MG63 (cell line): ENCODE results near the gene BABAM1. TPM values are rescaled to one million over a fixed set of nuclear protein-coding genes. Genes with fewer than 3 reads are reported as not detected.

ENCODE experiments used
- DNase-seq: peaks from one replicate; pipeline ENCODE4 v3.0.0-alpha.2; 2020
- H3K27me3 ChIP-seq: fragments of 250-450 bp; sonication (Bioruptor Pico); 2 replicates; pipeline ENCODE4 v1.5.1; 2020; ENCODE audit warnings: mild to moderate bottlenecking, moderate library complexity
- H3K36me3 ChIP-seq: fragments of 250-450 bp; sonication (Bioruptor Pico); 2 replicates; pipeline ENCODE4 v1.5.1; 2020; ENCODE audit warnings: mild to moderate bottlenecking, moderate library complexity
- H3K4me3 ChIP-seq: fragments of 250-450 bp; sonication (Bioruptor Pico); 2 replicates; pipeline ENCODE4 v1.5.1; 2020; ENCODE audit warnings: mild to moderate bottlenecking, moderate library complexity
- H3K9me3 ChIP-seq: fragments of 250-450 bp; sonication (Bioruptor Pico); 2 replicates; pipeline ENCODE4 v1.5.1; 2020; ENCODE audit warnings: mild to moderate bottlenecking, moderate library complexity
- total RNA-seq: library from RNA; depleted of rRNA; stranded (reverse); fragments of >200 nt; shearing (Covaris generic); gene quantifications from 2 replicates; pipeline ENCODE4 v1.2.3, GENCODE V29; 2014; ENCODE audit warnings: low replicate concordance

The BABAM1 gene
- total RNA-seq, 1 experiment from 2014 or later: 112 TPM

DNA sequence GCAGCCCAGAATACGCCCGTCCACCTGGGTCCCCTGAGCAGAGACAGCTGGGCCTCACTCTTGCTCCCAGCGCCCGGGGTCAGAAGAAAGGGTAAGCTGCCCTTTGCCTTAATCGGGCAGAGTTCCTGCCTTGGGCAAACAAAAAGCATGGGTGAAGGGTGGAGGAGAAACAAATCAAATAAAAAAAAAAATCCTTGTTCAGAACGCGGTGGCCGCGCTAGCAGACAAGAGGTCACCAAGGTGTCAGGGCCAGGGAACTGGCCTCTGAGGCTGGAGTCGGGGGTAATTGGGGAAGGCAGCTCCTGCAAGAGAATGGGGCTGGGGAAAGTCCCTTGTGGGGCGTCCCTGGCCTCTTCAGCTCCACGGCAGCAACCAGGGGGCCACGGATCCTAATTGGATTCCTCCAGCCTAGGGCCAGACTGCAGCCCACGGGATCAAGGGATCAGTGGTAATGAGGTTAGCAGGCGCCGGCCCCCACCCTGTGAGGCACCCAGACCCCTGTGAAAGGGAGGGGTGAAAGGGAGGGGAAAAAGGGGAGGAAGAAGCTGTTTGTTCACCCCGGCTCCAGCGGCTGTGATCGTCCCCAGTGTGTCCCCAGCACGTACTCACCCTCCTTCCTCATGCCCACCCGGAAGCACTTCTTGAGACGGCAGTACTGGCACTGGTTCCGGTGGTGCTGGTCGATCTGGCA, 27.0 kb upstream of the BABAM1 start:
- DNase-seq: no peak
- H3K27me3 ChIP-seq: no peaks in the 10 kb centered on the region
- no peak overlapping the region for H3K4me3 ChIP-seq
- H3K36me3 ChIP-seq: peaks cover 56% of the 10 kb centered on the region
- no peaks in the 10 kb centered on the region for H3K9me3 ChIP-seq

DNA sequence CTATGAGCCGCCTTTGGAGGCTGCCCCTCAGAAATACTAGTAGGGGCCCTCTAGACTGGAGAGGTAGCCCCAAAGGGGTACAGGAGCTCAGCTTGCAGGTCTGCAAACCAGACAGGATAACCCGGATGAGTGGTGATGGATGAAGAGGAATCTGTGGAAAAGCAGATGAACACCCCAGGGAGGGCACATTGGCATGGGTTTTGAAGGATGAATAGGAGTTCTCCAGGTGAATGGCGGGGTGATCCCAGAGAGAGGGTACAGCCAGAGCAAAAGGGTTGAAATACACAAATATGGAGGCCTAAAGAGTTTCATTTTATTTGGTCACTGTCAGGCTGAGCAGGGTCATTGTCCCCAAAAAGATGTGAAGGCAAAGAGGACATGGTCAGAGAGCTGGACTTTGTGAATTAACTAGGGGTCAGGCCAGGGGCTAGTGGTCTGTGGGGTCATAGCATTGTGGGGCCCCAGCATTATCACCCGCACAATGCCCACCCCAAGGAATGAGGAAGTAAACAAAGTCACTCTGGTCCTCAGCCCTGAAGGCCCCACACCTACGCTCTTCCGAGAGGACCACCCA, 26.3 kb upstream of the BABAM1 start:
- no peak overlapping the region for H3K4me3 ChIP-seq
- no peaks in the 10 kb centered on the region for H3K27me3 ChIP-seq
- no peak for DNase-seq
- no peaks in the 10 kb centered on the region for H3K9me3 ChIP-seq
- peaks cover 54% of the 10 kb centered on the region for H3K36me3 ChIP-seq

DNA sequence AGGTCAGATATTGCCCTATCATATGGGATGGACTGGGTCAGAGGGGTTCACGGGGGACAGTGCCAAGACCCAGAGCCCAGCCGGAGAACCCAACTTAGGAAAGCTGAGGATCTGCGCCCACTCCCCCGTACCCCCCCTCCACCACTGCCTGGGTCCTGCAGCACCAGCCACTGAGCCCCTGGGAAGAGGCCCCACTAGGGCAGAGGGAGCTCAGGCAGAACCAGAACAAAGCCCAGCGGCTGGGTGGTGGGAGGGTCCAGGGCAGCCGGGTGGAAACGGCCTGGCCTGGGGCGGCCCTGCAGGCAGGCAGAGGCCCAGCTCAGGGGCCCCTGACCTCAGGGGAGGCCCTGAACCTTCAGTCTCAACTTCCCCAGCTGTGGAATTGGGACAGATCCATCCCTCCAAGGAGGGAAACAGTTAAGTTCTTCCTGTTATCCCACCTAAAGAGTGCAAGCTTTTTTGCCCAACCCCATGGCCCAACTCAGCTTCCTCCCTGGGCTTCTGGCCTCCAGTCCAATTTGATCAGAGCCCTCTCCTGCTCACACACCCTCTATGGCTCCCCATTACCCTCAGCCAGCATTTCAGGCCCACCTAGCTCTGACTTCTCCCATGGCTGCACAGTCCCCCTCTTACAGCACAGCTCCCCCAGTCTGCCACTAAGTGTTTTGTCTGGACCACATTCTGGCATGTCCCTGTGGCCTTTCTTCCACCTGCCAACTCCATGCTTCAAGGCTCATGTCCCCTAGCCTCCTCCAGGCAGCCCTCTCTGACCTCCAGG, 24.6 kb upstream of the BABAM1 start:
- peak overlapping the region; percentile 66; the same call in 1 of the 2 replicates for H3K4me3 ChIP-seq

DNA sequence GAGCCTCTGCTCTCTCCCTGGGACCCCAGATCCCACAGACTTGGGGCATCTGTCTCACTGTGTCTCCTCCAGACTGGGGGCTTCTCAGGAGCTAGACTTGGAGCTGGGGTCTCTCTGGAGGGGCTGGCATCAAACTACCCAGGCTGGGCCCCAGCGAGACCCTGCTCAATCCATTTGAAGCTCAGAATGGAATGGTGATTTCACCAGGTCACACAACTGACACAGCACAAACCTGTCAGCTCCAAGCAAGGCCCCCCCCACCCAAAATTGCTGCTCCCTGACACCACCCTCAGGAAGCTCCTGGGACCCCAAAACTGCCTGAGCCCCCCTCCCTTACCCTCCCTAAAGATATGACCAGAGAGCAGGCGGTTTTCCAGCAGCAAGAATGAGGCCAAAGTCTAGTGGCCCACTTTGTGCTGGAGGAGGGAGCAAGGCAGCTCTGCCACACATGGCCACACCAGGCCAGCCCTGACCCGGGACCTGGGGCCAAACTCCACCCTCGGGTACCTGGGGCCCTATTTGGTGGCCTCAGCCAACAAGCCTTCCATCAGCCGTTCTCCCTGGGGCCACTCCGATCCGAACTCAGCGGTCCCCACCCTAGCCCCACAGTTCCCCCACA, 23.9 kb upstream of the BABAM1 start:
- Histone ChIP-seq H3K27me3 (no peaks in the 10 kb centered on the region), H3K4me3 (peak overlapping the region; percentile 66), H3K36me3 (peaks cover 36% of the 10 kb centered on the region), H3K9me3 (no peaks in the 10 kb centered on the region)
- DNase-seq: no peak

More for the DNA sequence above, 24.6 kb upstream of the BABAM1 start:
- Histone ChIP-seq H3K27me3 (no peaks in the 10 kb centered on the region), H3K36me3 (peaks cover 43% of the 10 kb centered on the region), H3K9me3 (no peaks in the 10 kb centered on the region)
- DNase-seq: no peak

DNA sequence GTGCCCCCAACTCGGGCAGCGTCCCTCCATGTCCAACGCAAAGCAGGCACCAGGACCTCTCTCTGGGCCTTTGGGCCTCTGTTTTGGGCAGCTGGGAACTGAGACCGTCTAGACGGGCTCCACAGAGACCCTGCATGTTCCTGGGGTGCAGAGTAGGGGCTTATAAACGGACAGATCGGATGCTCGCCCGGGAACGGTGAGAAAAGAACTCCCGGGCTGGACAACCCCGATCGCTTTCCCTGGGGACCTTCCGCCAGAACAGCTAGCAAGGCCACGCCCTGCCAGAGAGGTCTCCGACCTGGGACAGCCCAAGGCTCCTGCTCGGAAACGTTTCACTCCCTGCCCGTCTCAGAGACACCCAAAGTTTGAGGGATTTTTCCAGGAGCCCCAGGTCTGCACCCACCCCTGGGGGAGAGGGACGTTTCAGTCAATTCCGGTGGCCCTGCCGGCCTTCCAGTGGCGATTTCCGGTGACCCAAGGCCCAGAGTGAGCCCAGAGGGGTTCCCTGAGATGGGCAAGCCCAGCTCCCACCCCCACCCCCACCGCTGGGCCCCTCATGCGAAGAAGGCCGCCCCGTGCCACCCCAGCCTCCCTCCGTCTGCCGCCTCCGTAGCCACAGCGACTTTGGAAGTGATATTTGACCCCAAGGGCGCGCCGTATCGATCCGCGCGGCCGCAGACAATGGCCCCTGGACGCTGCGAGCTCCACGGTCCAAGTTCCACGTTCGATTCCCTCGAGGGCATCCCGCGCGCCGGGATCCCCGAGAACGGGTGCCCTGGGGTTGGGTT, 23.2 kb upstream of the BABAM1 start:
- Histone ChIP-seq H3K4me3 (peak overlapping the region; percentile 66), H3K36me3 (peaks cover 29% of the 10 kb centered on the region), H3K27me3 (no peaks in the 10 kb centered on the region), H3K9me3 (no peaks in the 10 kb centered on the region)
- DNase-seq: peak; percentile 73

DNA sequence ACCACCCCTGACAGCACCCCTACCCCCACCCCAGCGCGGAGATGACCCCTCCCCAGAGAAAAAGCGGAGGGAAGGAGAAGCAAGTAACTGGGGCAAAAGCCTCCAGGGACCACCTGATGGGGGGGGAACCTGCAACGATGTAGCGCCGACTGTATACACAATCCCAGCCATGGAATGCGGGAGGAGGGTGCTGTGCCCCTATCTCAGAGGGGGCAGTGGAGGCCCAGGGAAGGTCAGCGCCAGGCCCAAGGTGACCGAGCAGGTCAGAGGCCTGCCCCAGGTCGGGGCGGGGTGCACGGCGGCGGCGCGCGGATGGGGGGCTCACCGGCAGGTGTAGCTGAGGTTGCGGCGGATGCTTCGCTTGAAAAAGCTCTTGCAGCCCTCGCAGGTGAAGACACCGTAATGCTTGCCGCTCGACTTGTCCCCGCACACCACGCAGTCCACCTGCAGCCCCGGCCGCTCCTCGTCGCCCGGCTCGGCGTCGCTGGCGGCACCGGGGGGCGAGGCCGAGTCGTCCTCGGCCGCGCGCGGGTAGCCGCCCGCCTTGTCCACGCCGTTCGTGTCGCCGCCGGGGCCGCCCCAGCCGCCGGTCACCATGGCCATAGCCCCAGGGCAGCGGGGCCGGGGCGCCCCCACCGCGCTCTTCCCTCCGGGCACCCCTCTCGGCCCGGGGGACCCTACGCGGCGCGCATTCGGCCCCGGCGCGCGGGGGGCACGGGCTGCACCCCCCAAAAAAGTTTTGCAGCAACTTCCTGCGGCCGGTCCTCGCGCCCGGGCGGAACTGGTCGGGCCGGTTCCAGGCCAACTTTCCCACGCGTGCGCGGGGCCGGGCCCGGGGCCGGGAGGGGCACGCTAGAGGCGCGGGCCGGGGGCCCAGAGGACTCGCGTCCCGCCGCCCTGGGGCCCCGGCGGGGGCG, 22.4 kb upstream of the BABAM1 start:
- no peak for DNase-seq
- Histone ChIP-seq H3K9me3 (no peaks in the 10 kb centered on the region), H3K27me3 (no peaks in the 10 kb centered on the region)

DNA sequence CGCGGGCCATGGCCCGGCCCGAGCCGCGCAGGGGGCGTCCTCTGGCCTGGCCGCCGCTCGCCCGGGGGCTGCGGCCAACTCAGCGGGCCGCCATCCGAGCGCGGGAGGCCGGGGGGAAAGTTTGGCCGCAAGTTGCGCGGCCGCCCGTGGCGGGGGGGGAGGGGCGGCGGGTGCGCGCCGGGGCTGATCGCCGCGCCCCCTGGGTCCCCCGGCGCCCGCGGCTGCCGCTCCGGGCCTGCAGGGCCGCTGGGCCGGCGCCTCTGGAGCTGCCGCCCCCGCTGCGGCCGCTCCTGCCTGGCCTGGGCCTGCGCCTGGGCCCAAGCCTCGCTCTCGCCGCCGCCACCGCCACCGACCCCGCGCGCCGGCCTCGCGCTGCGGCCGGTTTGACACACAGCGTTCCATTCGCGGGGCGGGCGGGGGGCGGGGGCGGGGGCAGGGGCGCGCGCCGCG, 21.7 kb upstream of the BABAM1 start, which contains the start of gene NR2F6:
Gene NR2F6 (minus strand): TSS at position 385 of the 450 bp plus-strand sequence. CDS start 699 bp downstream, outside the sequence.
- Histone ChIP-seq H3K36me3 (peaks cover 19% of the 10 kb centered on the region), H3K27me3 (no peaks in the 10 kb centered on the region), H3K4me3 (peak within 1 kb of the TSS; percentile 66), H3K9me3 (no peaks in the 10 kb centered on the region)
- no peak for DNase-seq

More for the DNA sequence above, 22.4 kb upstream of the BABAM1 start:
- Histone ChIP-seq H3K4me3 (peak overlapping the region; percentile 66), H3K36me3 (peaks cover 25% of the 10 kb centered on the region)

DNA sequence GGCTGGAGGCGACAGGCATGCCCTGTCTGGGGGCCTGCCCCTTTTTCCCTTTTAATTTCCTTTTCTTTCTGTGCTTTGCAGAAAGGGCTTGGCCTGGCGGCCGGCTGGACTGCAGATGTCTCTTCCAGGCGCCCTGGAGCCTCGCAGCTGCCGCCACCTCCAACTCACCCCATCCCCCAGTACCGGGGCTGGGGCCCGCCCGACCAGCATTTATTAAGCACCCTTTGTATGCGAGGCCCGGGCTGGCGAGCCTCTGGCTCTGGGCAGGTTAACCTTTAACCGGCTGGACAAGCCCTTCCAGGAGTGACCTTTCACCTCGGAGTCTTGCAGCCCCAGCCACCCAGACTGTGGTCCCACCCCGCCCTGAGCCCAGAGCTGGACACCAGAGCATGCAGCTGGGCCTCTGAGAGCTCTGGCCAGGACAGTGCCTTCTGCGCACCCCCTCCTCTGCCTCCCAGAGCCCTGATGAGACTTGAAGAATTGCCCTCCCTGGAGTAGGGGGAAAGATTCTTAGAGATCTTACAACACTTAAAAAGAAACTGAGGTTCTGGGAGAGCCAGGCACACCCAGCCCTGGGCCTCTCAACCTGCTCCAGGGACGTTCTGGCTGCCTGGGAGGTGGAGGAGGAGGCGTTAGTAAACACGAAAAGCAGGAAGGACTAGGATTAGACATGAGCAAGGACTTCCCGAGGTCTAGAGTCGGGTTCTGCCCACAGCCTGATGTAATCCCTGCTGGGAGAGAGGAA, 20.4 kb upstream of the BABAM1 start:
- Histone ChIP-seq H3K4me3 (peak overlapping the region; percentile 39; the same call in 1 of the 2 replicates), H3K9me3 (no peaks in the 10 kb centered on the region), H3K36me3 (peaks cover 6% of the 10 kb centered on the region), H3K27me3 (no peaks in the 10 kb centered on the region)
- DNase-seq: no peak

DNA sequence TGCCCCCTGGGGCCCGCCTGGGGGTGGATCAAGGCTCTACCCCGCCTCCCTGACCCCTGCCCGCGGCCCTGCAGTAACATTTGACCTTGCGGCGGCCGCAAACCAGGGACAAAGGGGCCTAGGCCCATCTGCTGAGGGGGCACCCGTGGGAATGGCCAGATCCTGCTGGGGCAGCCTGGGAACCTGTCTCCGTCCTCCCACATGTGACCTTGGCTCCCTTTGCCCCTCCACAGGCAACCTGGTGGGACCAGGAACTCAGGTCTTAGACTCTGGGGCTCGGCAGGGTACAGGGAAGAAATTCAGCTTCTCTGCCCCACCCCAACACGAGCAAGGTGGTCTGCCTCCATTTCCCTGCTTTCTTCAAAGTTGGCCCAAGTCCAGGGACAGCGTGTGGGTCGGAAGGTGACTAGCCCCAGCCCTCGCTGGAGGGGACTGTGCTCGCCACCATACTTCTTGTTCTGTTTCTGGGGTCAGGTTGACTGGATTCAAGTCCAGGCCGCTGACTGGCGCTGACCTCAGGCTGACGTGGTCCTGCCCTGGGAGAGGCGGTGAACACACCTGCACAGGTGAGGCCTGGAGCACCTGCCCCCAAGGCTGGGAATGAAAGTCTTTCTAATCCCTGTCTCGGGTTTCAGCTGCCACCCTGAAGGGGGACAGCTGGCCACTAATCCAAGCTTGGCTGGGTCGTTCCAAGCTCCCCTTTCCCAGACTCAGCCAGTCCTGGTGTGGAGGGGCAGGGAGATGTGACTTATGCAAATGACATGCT, 19.0 kb upstream of the BABAM1 start:
- Histone ChIP-seq H3K9me3 (no peaks in the 10 kb centered on the region), H3K36me3 (no peaks in the 10 kb centered on the region; the same call in 1 of the 2 replicates), H3K4me3 (no peak overlapping the region), H3K27me3 (no peaks in the 10 kb centered on the region)
- DNase-seq: no peak

DNA sequence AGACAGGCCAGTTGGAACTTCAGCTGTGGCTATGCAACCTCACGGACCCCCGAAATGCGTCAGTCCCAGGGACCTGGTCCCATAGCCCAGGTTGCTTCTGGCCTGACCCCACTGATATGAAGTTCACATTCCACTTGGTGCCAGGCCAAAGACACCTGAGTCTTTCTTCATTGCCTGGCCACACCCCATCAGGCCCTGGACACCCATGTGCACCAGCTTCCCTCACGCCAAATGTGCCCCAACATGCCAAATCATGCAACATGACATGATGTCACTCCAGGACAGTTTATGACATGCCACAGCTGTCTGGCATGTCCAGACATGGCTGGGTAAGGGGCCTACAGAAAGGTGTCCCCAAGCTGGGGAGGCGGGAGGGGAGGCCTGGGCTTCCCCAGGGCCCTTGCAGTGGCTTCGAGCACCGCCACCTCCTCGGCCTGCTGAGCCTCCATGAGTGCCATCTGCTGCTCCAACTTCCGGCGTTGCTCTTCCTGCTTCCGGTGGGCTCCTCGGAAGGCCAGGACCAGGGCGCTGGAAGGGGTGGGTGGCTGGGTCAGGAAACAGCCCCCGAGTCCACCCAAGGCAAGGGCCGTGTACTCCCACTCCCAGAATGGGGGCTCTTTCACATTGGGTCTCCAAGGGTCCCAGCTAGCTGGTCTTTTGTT, 17.2 kb upstream of the BABAM1 start:
- DNase-seq: no peak
- no peaks in the 10 kb centered on the region for H3K9me3 ChIP-seq
- no peaks in the 10 kb centered on the region for H3K36me3 ChIP-seq
- no peak overlapping the region for H3K4me3 ChIP-seq
- no peaks in the 10 kb centered on the region for H3K27me3 ChIP-seq

DNA sequence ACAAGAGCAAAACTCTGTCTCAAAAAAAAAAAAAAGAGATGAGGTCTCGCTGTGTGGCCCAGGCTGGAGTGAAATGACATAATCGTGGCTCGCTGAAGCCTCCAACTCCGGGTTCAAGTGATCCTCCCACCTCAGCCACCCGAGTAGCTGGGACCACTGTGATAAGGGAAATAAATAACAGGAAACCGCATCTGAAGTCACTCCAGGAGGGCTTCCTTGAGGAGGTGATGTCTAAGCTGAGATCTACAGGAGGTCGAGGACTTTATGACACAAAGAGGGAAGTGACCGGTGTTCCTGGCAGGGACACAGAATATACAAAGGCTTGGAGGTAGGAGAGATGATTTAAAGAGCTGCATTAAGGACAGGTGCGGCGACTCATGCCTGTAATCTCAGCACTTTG, 12.6 kb upstream of the BABAM1 start:
- Histone ChIP-seq H3K9me3 (no peaks in the 10 kb centered on the region), H3K27me3 (no peaks in the 10 kb centered on the region), H3K36me3 (no peaks in the 10 kb centered on the region), H3K4me3 (no peak overlapping the region)
- DNase-seq: no peak

DNA sequence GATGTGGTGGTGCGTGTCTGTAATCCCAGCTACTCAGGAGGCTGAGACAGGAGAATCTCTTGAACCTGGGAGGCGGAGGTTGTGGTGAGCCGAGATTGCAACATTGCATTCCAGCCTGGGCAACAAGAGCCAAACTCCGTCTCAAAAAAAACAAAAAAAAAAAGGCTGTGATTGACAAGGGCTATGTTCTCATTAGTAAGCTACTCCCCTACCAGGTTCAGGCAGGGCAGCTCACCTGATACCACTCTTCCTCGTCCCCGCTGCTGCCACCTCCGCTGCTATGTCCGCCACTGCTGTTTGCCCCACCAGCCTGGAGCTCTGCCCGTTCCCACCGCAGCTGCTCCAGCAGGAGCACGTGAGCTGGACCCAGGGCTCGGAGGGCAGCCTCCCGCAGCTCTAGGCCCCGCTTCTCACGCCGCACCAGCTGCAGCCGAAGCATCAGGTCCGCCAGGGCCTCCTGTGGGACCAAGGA, 12.1 kb upstream of the BABAM1 start:
- Histone ChIP-seq H3K27me3 (no peaks in the 10 kb centered on the region), H3K36me3 (no peaks in the 10 kb centered on the region), H3K9me3 (no peaks in the 10 kb centered on the region), H3K4me3 (no peak overlapping the region)
- DNase-seq: no peak

DNA sequence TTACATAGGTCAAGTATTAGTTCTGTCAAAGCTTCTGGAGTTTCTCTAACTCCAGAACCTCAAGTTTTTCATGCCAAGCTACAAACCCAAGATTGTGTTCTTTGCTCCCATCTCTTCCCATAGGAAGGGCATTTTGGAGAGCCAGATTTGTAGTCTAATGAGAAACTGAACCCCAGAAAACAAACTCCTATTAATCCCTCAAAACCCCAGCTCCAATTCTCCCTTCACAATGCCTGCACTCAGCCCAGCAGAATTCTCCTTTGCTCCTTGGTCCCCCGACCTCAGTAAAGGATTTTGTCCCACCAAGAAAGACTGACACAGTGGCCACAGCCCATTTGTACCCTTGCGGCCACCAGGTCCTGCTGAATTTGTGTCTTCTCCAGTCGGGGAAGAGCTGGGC, 11.1 kb upstream of the BABAM1 start:
- DNase-seq: no peak

More for the DNA sequence above, 11.1 kb upstream of the BABAM1 start:
- Histone ChIP-seq H3K9me3 (no peaks in the 10 kb centered on the region), H3K36me3 (no peaks in the 10 kb centered on the region), H3K4me3 (no peak overlapping the region), H3K27me3 (no peaks in the 10 kb centered on the region)
